ENCODE measurements around the gene MSRB3.
"Not testable (repeated sequence)": the region's sequence is repeated elsewhere in the genome, so short reads cannot be mapped to it uniquely, and the experiment has no call there.

Gene MSRB3

GRCh38 chr12:65296508-65297265, 18.2 kb downstream of the MSRB3 start:
- Mint-ChIP-seq H3K4me1 (no peaks in the 10 kb centered on the region), H3K27me3 (peaks cover 12% of the 10 kb centered on the region), H3K9me3 (peaks cover 6% of the 10 kb centered on the region), H3K4me3 (no peak overlapping the region), H3K36me3 (ENCODE audit: insufficient read depth) (no peaks in the 10 kb centered on the region), H3K27ac (ENCODE audit: low read depth) (no peak overlapping the region)
- ATAC-seq (replicated peaks; ENCODE audit: extremely low read depth, poor library complexity, severe bottlenecking) (no peak), DNase-seq (ENCODE audit: low spot score in 2 of 2) (no peak)

DNA sequence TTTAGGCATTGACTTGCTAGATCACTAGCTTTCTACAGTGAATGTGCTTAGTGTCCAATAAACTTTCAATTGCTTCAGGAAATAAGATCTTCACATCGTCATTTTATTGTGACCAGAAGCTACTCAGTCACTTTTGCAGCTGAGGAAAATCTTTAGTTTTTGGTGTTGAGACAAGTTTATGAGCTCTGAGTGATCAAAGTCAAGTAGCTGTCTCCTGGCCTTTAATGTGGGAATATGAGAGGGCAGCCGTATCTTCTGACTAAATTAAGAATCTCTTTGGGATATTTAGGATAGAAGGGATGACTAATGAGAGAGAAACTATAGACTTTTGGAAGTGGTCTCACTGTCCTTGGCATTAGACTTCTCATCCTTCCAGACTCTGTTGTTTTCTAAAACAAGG, 21.6 kb downstream of the MSRB3 start:
- no peak overlapping the region for H3K4me3 Mint-ChIP-seq
- H3K4me1 Mint-ChIP-seq = no peaks in the 10 kb centered on the region
- no peak overlapping the region for H3K27ac Mint-ChIP-seq (ENCODE audit: low read depth)

DNA sequence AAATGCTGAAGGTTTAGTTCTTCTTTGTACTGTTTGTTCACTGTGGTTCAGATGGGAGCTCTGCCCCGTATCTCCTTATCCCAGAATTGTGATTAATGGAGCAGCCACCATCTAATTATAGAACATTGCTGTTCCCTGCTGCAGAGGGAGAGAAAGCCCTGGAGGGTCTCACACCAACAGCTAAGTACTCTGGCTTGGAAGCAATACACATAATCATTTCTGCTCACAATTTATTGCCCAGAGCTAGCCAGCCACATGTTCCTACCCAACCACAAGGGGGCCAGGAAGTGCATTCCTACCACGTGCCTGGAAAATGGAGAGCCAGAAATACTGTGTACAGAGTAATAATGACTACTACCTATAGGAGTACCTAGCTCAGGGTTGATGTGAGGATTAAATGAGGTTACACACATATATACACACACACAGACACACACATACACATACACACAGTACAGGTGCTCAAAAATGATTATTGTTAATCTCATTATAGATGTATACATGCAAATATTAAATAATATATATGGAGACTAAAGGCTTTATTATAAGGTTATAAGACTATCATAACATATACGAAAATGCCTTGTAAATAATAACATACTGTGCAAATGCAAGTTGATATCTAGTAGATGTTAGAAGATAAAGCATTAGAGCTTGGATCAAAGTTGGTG, 22.3 kb downstream of the MSRB3 start:
- H3K27me3 Mint-ChIP-seq = peaks cover 46% of the 10 kb centered on the region
- no peak overlapping the region for H3K27ac Mint-ChIP-seq (ENCODE audit: low read depth)
- H3K9me3 Mint-ChIP-seq = peaks cover 6% of the 10 kb centered on the region
- no peak for ATAC-seq (replicated peaks; ENCODE audit: extremely low read depth, poor library complexity, severe bottlenecking)
- H3K36me3 Mint-ChIP-seq (ENCODE audit: insufficient read depth) = no peaks in the 10 kb centered on the region
- H3K4me1 Mint-ChIP-seq = no peaks in the 10 kb centered on the region
- DNase-seq (ENCODE audit: low spot score in 2 of 2) = no peak
- H3K4me3 Mint-ChIP-seq = no peak overlapping the region

More for the DNA sequence above, 21.6 kb downstream of the MSRB3 start:
- no peaks in the 10 kb centered on the region for H3K36me3 Mint-ChIP-seq (ENCODE audit: insufficient read depth)
- H3K27me3 Mint-ChIP-seq = peaks cover 41% of the 10 kb centered on the region
- no peak for ATAC-seq (replicated peaks; ENCODE audit: extremely low read depth, poor library complexity, severe bottlenecking)
- peaks cover 6% of the 10 kb centered on the region for H3K9me3 Mint-ChIP-seq
- no peak for DNase-seq (ENCODE audit: low spot score in 2 of 2)

DNA sequence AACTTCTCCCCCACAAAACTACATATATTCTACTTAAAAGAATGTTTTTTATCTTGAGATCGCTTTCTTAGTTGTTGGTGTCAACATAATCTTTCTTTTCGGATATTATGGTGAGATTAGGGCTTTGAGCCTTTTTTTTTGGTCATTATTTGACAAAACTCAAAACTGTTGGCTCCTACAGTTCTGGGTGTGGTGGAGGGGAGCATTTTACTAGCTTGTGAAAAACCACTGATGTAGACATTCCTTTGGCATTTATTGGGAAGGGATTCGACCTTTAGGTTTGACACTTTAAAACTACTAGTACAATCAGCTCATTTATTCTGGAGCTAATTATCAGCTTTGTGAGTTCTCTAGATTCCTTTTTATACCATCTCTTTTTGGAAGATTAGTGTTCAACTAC, 24.4 kb downstream of the MSRB3 start:
- Mint-ChIP-seq H3K4me3 (no peak overlapping the region), H3K27ac (ENCODE audit: low read depth) (no peak overlapping the region), H3K4me1 (no peaks in the 10 kb centered on the region), H3K9me3 (no peaks in the 10 kb centered on the region), H3K36me3 (ENCODE audit: insufficient read depth) (no peaks in the 10 kb centered on the region), H3K27me3 (peaks cover 47% of the 10 kb centered on the region)
- ATAC-seq (replicated peaks; ENCODE audit: extremely low read depth, poor library complexity, severe bottlenecking) (no peak), DNase-seq (ENCODE audit: low spot score in 2 of 2) (no peak)

GRCh38 chr12:65305346-65305950, 27.0 kb downstream of the MSRB3 start:
- Mint-ChIP-seq H3K4me1 (no peaks in the 10 kb centered on the region), H3K27me3 (peaks cover 68% of the 10 kb centered on the region), H3K36me3 (ENCODE audit: insufficient read depth) (no peaks in the 10 kb centered on the region), H3K9me3 (no peaks in the 10 kb centered on the region), H3K4me3 (no peak overlapping the region), H3K27ac (ENCODE audit: low read depth) (no peak overlapping the region)
- DNase-seq (ENCODE audit: low spot score in 2 of 2) (no peak), ATAC-seq (replicated peaks; ENCODE audit: extremely low read depth, poor library complexity, severe bottlenecking) (no peak)

GRCh38 chr12:65306366-65307168, 28.1 kb downstream of the MSRB3 start:
- ATAC-seq (replicated peaks; ENCODE audit: extremely low read depth, poor library complexity, severe bottlenecking) (no peak), DNase-seq (ENCODE audit: low spot score in 2 of 2) (no peak)
- Mint-ChIP-seq H3K27me3 (peaks cover 68% of the 10 kb centered on the region), H3K9me3 (no peaks in the 10 kb centered on the region), H3K4me3 (no peak overlapping the region), H3K4me1 (no peaks in the 10 kb centered on the region), H3K36me3 (ENCODE audit: insufficient read depth) (no peaks in the 10 kb centered on the region), H3K27ac (ENCODE audit: low read depth) (no peak overlapping the region)

DNA sequence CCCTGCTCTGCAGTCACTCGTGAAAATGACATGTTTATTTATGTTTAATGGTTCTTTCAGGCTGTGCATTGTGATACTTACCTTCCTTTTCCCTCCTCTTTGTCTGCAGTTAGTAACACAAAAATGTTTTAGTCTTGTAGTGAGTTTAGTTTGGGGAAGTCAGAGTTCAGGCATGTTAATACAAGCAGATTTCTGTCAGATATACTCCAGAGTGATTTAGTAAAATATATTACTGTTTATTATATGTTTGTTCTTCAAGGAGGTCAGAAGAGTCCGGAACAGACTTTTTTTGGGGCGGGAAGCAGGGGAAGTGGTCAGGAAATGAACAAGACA, 28.7 kb downstream of the MSRB3 start:
- Mint-ChIP-seq H3K36me3 (ENCODE audit: insufficient read depth) (no peaks in the 10 kb centered on the region), H3K4me3 (no peak overlapping the region), H3K4me1 (no peaks in the 10 kb centered on the region), H3K27ac (ENCODE audit: low read depth) (no peak overlapping the region), H3K9me3 (no peaks in the 10 kb centered on the region), H3K27me3 (peaks cover 68% of the 10 kb centered on the region)
- ATAC-seq (replicated peaks; ENCODE audit: extremely low read depth, poor library complexity, severe bottlenecking) (no peak), DNase-seq (ENCODE audit: low spot score in 2 of 2) (no peak)

DNA sequence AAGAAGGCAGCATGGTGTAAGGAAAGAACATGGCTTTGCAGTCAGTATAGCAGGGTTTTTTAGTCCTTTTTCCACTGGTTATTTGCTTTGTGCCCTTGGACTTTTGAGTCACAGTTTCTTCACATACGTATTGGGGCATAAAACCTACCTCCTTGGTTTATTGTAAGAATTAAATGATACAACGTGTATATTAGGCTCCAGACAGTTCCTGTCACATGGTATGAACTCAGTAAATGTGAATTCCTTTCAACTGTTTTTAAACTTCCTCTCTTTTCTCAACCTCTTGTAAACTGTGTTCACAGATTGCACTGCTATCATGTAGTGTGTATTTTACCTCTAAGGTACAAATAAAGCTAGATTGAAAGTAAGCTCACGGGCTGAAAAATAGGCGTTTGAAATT, 29.5 kb downstream of the MSRB3 start:
- Mint-ChIP-seq H3K4me3 (no peak overlapping the region), H3K9me3 (no peaks in the 10 kb centered on the region), H3K36me3 (ENCODE audit: insufficient read depth) (no peaks in the 10 kb centered on the region), H3K4me1 (no peaks in the 10 kb centered on the region), H3K27me3 (peaks cover 60% of the 10 kb centered on the region), H3K27ac (ENCODE audit: low read depth) (no peak overlapping the region)
- ATAC-seq (replicated peaks; ENCODE audit: extremely low read depth, poor library complexity, severe bottlenecking) (no peak), DNase-seq (ENCODE audit: low spot score in 2 of 2) (no peak)

DNA sequence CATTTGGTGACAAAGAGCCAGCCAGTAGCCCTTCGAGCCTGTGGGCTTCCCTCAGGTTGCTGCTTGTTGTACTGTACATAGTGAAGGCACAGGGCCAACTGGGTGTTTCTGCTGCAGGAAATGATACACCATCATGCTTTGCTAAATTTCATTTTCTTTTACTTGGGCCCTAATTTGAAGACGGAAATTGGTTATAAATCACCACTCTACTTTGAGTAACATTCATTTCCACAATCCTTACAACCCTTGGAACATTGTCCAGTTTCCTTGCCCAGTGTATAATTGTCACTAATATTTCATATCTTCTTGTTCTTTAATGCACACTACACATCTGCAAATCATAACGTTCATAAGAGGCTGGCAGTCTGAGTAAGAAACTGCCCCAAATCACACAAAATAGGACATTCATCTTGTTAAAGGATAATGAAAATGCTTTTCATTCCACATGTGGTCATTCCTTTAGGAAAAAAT, 30.2 kb downstream of the MSRB3 start:
- no peak overlapping the region for H3K27ac Mint-ChIP-seq (ENCODE audit: low read depth)
- DNase-seq (ENCODE audit: low spot score in 2 of 2) (no peak), ATAC-seq (replicated peaks; ENCODE audit: extremely low read depth, poor library complexity, severe bottlenecking) (no peak)

GRCh38 chr12:65311260-65311659, 32.8 kb downstream of the MSRB3 start:
- ATAC-seq (replicated peaks; ENCODE audit: extremely low read depth, poor library complexity, severe bottlenecking) (no peak), DNase-seq (ENCODE audit: low spot score in 2 of 2) (no peak)
- no peaks in the 10 kb centered on the region for H3K9me3 Mint-ChIP-seq
- H3K27ac Mint-ChIP-seq (ENCODE audit: low read depth) = no peak overlapping the region
- peaks cover 34% of the 10 kb centered on the region for H3K27me3 Mint-ChIP-seq
- no peaks in the 10 kb centered on the region for H3K4me1 Mint-ChIP-seq
- no peak overlapping the region for H3K4me3 Mint-ChIP-seq
- no peaks in the 10 kb centered on the region for H3K36me3 Mint-ChIP-seq (ENCODE audit: insufficient read depth)

More for the DNA sequence above, 30.2 kb downstream of the MSRB3 start:
- H3K27me3 Mint-ChIP-seq = peaks cover 53% of the 10 kb centered on the region
- H3K4me1 Mint-ChIP-seq = no peaks in the 10 kb centered on the region
- H3K4me3 Mint-ChIP-seq = no peak overlapping the region
- no peaks in the 10 kb centered on the region for H3K9me3 Mint-ChIP-seq
- H3K36me3 Mint-ChIP-seq (ENCODE audit: insufficient read depth) = no peaks in the 10 kb centered on the region

DNA sequence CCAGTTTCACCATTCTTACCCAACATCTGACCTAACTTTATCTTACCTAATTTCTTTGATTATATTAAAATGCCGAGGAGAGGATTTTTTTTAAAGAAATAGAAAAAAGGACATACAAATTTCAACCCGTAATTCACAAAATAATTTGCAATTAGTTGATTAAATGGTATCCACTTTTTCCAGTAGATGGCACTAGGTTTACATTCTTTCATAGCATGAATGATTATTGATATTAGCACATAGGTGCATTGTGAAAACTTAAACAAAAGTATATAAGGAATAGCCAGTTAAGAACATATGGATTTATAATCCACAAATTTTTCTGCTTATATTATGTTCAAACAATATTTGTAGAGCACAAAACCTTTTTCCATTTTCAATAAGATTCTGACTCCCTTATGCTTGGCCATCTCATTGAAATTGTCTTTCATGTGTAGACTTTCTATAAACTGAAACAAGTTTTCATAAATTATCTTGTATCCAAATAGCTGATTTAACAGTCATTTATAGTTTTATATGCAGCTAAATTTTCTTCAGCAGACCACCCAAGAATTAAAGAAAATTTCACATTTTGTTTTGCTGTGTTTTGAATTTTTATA, 35.3 kb downstream of the MSRB3 start:
- peaks cover 30% of the 10 kb centered on the region for H3K27me3 Mint-ChIP-seq
- H3K9me3 Mint-ChIP-seq = no peaks in the 10 kb centered on the region
- H3K4me1 Mint-ChIP-seq = no peaks in the 10 kb centered on the region
- ATAC-seq (replicated peaks; ENCODE audit: extremely low read depth, poor library complexity, severe bottlenecking) (no peak), DNase-seq (ENCODE audit: low spot score in 2 of 2) (no peak)
- H3K27ac Mint-ChIP-seq (ENCODE audit: low read depth) = no peak overlapping the region
- no peaks in the 10 kb centered on the region for H3K36me3 Mint-ChIP-seq (ENCODE audit: insufficient read depth)
- H3K4me3 Mint-ChIP-seq = no peak overlapping the region

DNA sequence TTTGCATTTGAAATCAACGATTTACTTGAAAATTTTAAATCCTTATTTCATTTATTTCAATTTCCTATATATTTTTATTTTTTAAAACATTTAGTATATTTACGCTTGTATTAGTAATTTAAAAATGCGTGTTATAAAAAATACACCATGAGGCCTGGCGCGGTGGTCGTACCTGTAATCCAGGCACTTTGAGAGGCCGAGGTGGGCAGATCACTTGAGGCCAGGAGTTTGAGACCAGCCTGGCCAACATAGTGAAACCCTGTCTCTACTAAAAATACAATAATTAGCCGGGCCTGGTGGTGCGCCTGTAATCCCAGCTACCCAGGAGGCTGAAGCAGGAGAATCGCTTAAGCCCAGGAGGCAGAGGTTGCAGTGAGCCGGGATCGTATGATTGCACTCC, 36.8 kb downstream of the MSRB3 start:
- H3K4me3 Mint-ChIP-seq; ATAC-seq (replicated peaks; ENCODE audit: extremely low read depth, poor library complexity, severe bottlenecking); DNase-seq (ENCODE audit: low spot score in 2 of 2); H3K36me3 Mint-ChIP-seq (ENCODE audit: insufficient read depth); H3K4me1 Mint-ChIP-seq; H3K27ac Mint-ChIP-seq (ENCODE audit: low read depth); H3K9me3 Mint-ChIP-seq: not testable (repeated sequence)
- H3K27me3 Mint-ChIP-seq = peaks cover 23% of the 10 kb centered on the region
